C4-2B (cell line): ENCODE results near the gene SMG6.

Experiments
- H3K27ac ChIP-seq: fragments of 450-650 bp; 2 replicates; pipeline ENCODE4 v1.5.1; 2017
- ZFX ChIP-seq: fragments of 450-650 bp; IDR thresholded peaks from 2 replicates; pipeline ENCODE4 v1.6.1; 2017
- TF ChIP-seq, protein P1 (sequence below): fragments of 450-650 bp; conservative IDR thresholded peaks from 2 replicates; pipeline ENCODE4 v1.5.1; 2017; ENCODE audit warnings: mild to moderate bottlenecking

SMG6 gene

GRCh38 chr17:2012499-2012898 is 291.1 kb downstream of the SMG6 start:
- TF ChIP-seq ZFX, result no peak
- TF ChIP-seq, protein P1, sequence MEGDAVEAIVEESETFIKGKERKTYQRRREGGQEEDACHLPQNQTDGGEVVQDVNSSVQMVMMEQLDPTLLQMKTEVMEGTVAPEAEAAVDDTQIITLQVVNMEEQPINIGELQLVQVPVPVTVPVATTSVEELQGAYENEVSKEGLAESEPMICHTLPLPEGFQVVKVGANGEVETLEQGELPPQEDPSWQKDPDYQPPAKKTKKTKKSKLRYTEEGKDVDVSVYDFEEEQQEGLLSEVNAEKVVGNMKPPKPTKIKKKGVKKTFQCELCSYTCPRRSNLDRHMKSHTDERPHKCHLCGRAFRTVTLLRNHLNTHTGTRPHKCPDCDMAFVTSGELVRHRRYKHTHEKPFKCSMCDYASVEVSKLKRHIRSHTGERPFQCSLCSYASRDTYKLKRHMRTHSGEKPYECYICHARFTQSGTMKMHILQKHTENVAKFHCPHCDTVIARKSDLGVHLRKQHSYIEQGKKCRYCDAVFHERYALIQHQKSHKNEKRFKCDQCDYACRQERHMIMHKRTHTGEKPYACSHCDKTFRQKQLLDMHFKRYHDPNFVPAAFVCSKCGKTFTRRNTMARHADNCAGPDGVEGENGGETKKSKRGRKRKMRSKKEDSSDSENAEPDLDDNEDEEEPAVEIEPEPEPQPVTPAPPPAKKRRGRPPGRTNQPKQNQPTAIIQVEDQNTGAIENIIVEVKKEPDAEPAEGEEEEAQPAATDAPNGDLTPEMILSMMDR, result no peak
- H3K27ac ChIP-seq, result peak overlapping the region; percentile 87

- TF ChIP-seq, protein P1, result no peak
- TF ChIP-seq ZFX, result no peak
- H3K27ac ChIP-seq, result peak overlapping the region; percentile 87
Observed at GRCh38 chr17:2011411-2012371, 291.9 kb downstream of the SMG6 start.
